Panc1 (cell line): ENCODE results near the gene GNAQ. TPM values are rescaled to one million over a fixed set of nuclear protein-coding genes. Genes with fewer than 3 reads are reported as not detected.

Experiments
- ATAC-seq: fragments of 200-7000 bp; cut with Tn5 transposase; 2 replicates; pipeline ENCODE4 v1.9.1; 2020; ENCODE audit warnings: mild to moderate bottlenecking, moderate library complexity
- BruUV-seq: library from RNA; stranded (reverse); fragments of 400-500 nt; replicated peaks from 2 replicates; lab custom pipeline; 2021; lab: Mats Ljungman, UMichigan
- CTCF ChIA-PET: fragments of 300-600 bp; sonication (Branson Sonifier 250); formaldehyde crosslinking; loops from one replicate; lab custom pipeline; 2022; ENCODE audit warnings: antibody characterized with exemption; lab: Charles Lee
- POLR2A ChIA-PET: fragments of 300-600 bp; sonication (Branson Sonifier 250); formaldehyde crosslinking; loops from one replicate; lab custom pipeline; 2022; ENCODE audit warnings: antibody characterized with exemption; lab: Charles Lee
- DNase-seq: peaks from one replicate; pipeline ENCODE4 v3.0.0-alpha.2; 2010; ENCODE audit warnings: low read depth, low spot score
- H3K27ac ChIP-seq: 2 replicates; pipeline ENCODE4 v1.5.1; 2011; ENCODE audit warnings: mild to moderate bottlenecking, low read length, inconsistent platforms
- H3K27me3 ChIP-seq: fragments of 200-500 bp; sonication (Bioruptor generic); 2 replicates; pipeline ENCODE4 v1.6.0; 2014; ENCODE audit warnings: low read length, inconsistent platforms; ENCODE audit not compliant: control insufficient read depth, insufficient read depth
- H3K36me3 ChIP-seq: fragments of 200-500 bp; sonication (Bioruptor generic); 2 replicates; pipeline ENCODE4 v1.5.1; 2014; ENCODE audit warnings: inconsistent platforms, mild to moderate bottlenecking, low read length, moderate library complexity; ENCODE audit not compliant: control insufficient read depth, insufficient read depth
- H3K4me1 ChIP-seq: 2 replicates; pipeline ENCODE4 v1.5.1; 2011; ENCODE audit warnings: inconsistent platforms, mild to moderate bottlenecking, low read length, moderate library complexity; ENCODE audit not compliant: control insufficient read depth, insufficient read depth
- H3K4me3 ChIP-seq, 2 experiments: 2 replicates each; pipeline ENCODE4 v1.5.1; 2011 to 2012; ENCODE audit warnings: low read depth in 2 of 2, low read length in 2 of 2, mild to moderate bottlenecking in 2 of 2, inconsistent platforms in 1 of 2, moderate library complexity in 1 of 2
- H3K9me3 ChIP-seq: fragments of 200-500 bp; sonication (Bioruptor generic); 2 replicates; pipeline ENCODE4 v1.5.1; 2014; ENCODE audit warnings: low read depth, mild to moderate bottlenecking, inconsistent platforms, low read length, moderate library complexity; ENCODE audit not compliant: control insufficient read depth, insufficient read depth
- CTCF ChIP-seq: fragments of 450-650 bp; IDR thresholded peaks from 2 replicates; pipeline ENCODE4 v1.5.1; 2017; ENCODE audit warnings: mild to moderate bottlenecking
- POLR2AphosphoS5 ChIP-seq: IDR thresholded peaks from 2 replicates; pipeline ENCODE4 v1.6.1; 2012; ENCODE audit warnings: mild to moderate bottlenecking, low read depth, low read length, moderate library complexity
- REST ChIP-seq, 2 experiments: IDR thresholded peaks; 2 replicates each; pipeline ENCODE4 v1.6.1; 2011 to 2012; ENCODE audit warnings: low read depth in 2 of 2, control low read depth in 1 of 2, low read length in 1 of 2, mild to moderate bottlenecking in 1 of 2, moderate library complexity in 1 of 2; ENCODE audit not compliant: insufficient read depth in 1 of 2
- SIN3A ChIP-seq: IDR thresholded peaks from 2 replicates; pipeline ENCODE4 v1.6.1; 2012; ENCODE audit warnings: low read depth, mild to moderate bottlenecking, low read length, moderate library complexity, borderline replicate concordance; ENCODE audit not compliant: insufficient read depth
- TCF7L2 ChIP-seq: IDR thresholded peaks from 2 replicates; pipeline ENCODE4 v1.6.1; 2011; ENCODE audit warnings: mild to moderate bottlenecking, low read depth, low read length, inconsistent platforms
- in situ Hi-C: cut with HindIII; loops from 2 replicates; pipeline ENCODE4 v1.10.0; 2016; ENCODE audit warnings: low sequenced_read_pairs, low pct_unique_long_range_greater_than_20kb
- intact Hi-C: fragments of 100-400 bp; cut with micrococcal nuclease; formaldehyde crosslinking; loops from one replicate; pipeline ENCODE4 v1.10.0; 2022; ENCODE audit not compliant: unreplicated experiment
- total RNA-seq: library from RNA; stranded (reverse); gene quantifications from one replicate; pipeline ENCODE4 v1.2.1, GENCODE V29; 2021; ENCODE audit not compliant: unreplicated experiment

GNAQ gene
- total RNA-seq, 1 experiment from 2014 or later = 34.5 TPM

- Histone ChIP-seq H3K4me1 (no peaks in the 10 kb centered on the region), H3K36me3 (no peaks in the 10 kb centered on the region), H3K27me3 (no peaks in the 10 kb centered on the region), H3K4me3 (no peak overlapping the region), H3K27ac (no peak overlapping the region), H3K9me3 (no peaks in the 10 kb centered on the region)
- ChIA-PET CTCF (no interaction called here), POLR2A (no interaction called here)
- no TSS peak for BruUV-seq
- no peak for DNase-seq
- intact Hi-C loops = no loop called here
- TF ChIP-seq CTCF = no peak
- TF ChIP-seq SIN3A = no peak
- no peak for TF ChIP-seq REST (IDR thresholded peaks at IDR 0.05; ENCODE audit: insufficient read depth in 1 of 2, low read depth in 2 of 2, low read length in 1 of 2)
- TF ChIP-seq POLR2AphosphoS5 = no peak
- TF ChIP-seq TCF7L2 = no peak
- ATAC-seq = no peak
- in situ Hi-C loops = no loop called here
Observed at GRCh38 chr9:77999231-77999631, 32.4 kb downstream of the GNAQ start.

- no peak for TF ChIP-seq TCF7L2
- no peak for TF ChIP-seq CTCF
- no peak for TF ChIP-seq POLR2AphosphoS5
- no peak for TF ChIP-seq SIN3A
- no peak for TF ChIP-seq REST (IDR thresholded peaks at IDR 0.05; ENCODE audit: insufficient read depth in 1 of 2, low read depth in 2 of 2, low read length in 1 of 2)
- ATAC-seq (no peak), DNase-seq (no peak)
- H3K27ac ChIP-seq = no peak overlapping the region
- H3K9me3 ChIP-seq = no peaks in the 10 kb centered on the region
- H3K4me1 ChIP-seq = no peaks in the 10 kb centered on the region
- BruUV-seq = no TSS peak
- POLR2A ChIA-PET = no interaction called here
- H3K4me3 ChIP-seq = no peak overlapping the region
- in situ Hi-C loops = no loop called here
- no peaks in the 10 kb centered on the region for H3K27me3 ChIP-seq
- CTCF ChIA-PET = no interaction called here
- H3K36me3 ChIP-seq = no peaks in the 10 kb centered on the region
- intact Hi-C loops = no loop called here
Observed at GRCh38 chr9:77997611-77998284, 33.9 kb downstream of the GNAQ start.
